GM19452 (cell line): ENCODE data around the gene SCGB1C2.
"Not testable (repeated sequence)": the region's sequence is repeated elsewhere in the genome, so short reads cannot be mapped to it uniquely, and the experiment has no call there.

Experiments
- ATAC-seq: cut with Tn5 transposase; IDR thresholded peaks from one replicate; pipeline ENCODE4 v1.9.1; 2021; ENCODE audit not compliant: unreplicated experiment

The SCGB1C2 gene

GRCh38 chr17:137166-137807 is at the start of gene SCGB1C2:
Gene SCGB1C2, plus strand, starts transcription at chr17:137569. Its CDS starts 22 bp downstream, at chr17:137591.
- not testable (repeated sequence) for ATAC-seq

GRCh38 chr17:113111-113510 is 24.3 kb upstream of the SCGB1C2 start:
- ATAC-seq = not testable (repeated sequence)

- ATAC-seq = not testable (repeated sequence)
Measured at GRCh38 chr17:118339-118917, 18.9 kb upstream of the SCGB1C2 start.

- not testable (repeated sequence) for ATAC-seq
Measured at GRCh38 chr17:133932-134331, 3.4 kb upstream of the SCGB1C2 start.

- peak; percentile 86 for ATAC-seq
Measured at GRCh38 chr17:134332-134785, 3.0 kb upstream of the SCGB1C2 start.

GRCh38 chr17:135022-135421 is 2.3 kb upstream of the SCGB1C2 start:
- not testable (repeated sequence) for ATAC-seq

GRCh38 chr17:135895-136294 is 1.5 kb upstream of the SCGB1C2 start:
- ATAC-seq = not testable (repeated sequence)

GRCh38 chr17:136531-136930 is 838 bp upstream of the SCGB1C2 start:
- peak; percentile 65 for ATAC-seq

- ATAC-seq = not testable (repeated sequence)
Measured at GRCh38 chr17:139401-140205, 2.2 kb downstream of the SCGB1C2 start.

- ATAC-seq = no peak
Measured at GRCh38 chr17:142102-142661, 4.8 kb downstream of the SCGB1C2 start.

- ATAC-seq = no peak
Measured at GRCh38 chr17:142876-143784, 5.8 kb downstream of the SCGB1C2 start.

GRCh38 chr17:143785-144281 is 6.5 kb downstream of the SCGB1C2 start:
- ATAC-seq = no peak

GRCh38 chr17:144936-145670 is 7.7 kb downstream of the SCGB1C2 start:
- ATAC-seq = no peak

- no peak for ATAC-seq
Measured at GRCh38 chr17:145671-146541, 8.5 kb downstream of the SCGB1C2 start.

GRCh38 chr17:146546-146945 is 9.2 kb downstream of the SCGB1C2 start:
- no peak for ATAC-seq

- no peak for ATAC-seq
Measured at GRCh38 chr17:146983-147761, 9.8 kb downstream of the SCGB1C2 start.

- ATAC-seq = no peak
Measured at GRCh38 chr17:147796-148740, 10.7 kb downstream of the SCGB1C2 start.
